Progenitor cell of endocrine pancreas (in vitro differentiated cells): ENCODE data around the gene PDSS1. TPM values are rescaled to one million over a fixed set of nuclear protein-coding genes. Genes with fewer than 3 reads are reported as not detected.

Experiments
- DNase-seq: peaks from one replicate; pipeline ENCODE4 v3.0.0; 2021; ENCODE audit warnings: low spot score; ENCODE audit not compliant: unreplicated experiment
- H3K27ac Mint-ChIP-seq: 2 replicates; pipeline ENCODE4 v1.8.0; 2021; ENCODE audit warnings: mild to moderate bottlenecking, moderate library complexity, mixed read lengths
- H3K27me3 Mint-ChIP-seq: 2 replicates; pipeline ENCODE4 v1.8.0; 2021; ENCODE audit warnings: mixed read lengths
- H3K36me3 Mint-ChIP-seq: 2 replicates; pipeline ENCODE4 v1.8.0; 2022; ENCODE audit warnings: mixed read lengths; ENCODE audit not compliant: insufficient read depth
- H3K4me1 Mint-ChIP-seq: 2 replicates; pipeline ENCODE4 v1.8.0; 2021; ENCODE audit warnings: low read depth, mixed read lengths
- H3K4me3 Mint-ChIP-seq: 2 replicates; pipeline ENCODE4 v1.8.0; 2021; ENCODE audit warnings: low read depth, mild to moderate bottlenecking, moderate library complexity, mixed read lengths
- H3K9me3 Mint-ChIP-seq: 2 replicates; pipeline ENCODE4 v1.8.0; 2021; ENCODE audit warnings: low read depth, mixed read lengths
- total RNA-seq: library from RNA; stranded (reverse); gene quantifications from 2 replicates; pipeline ENCODE4 v1.2.1, GENCODE V29; 2021
- TF ChIP-seq, protein P1 (sequence below): fragments of 200-600 bp; sonication (generic); IDR thresholded peaks from one replicate; pipeline ENCODE4 v1.5.0; 2021; ENCODE audit warnings: antibody characterized with exemption, mild to moderate bottlenecking; ENCODE audit not compliant: unreplicated experiment

PDSS1 gene
- total RNA-seq, 1 donor from 2014 or later: 14.4 TPM

DNA sequence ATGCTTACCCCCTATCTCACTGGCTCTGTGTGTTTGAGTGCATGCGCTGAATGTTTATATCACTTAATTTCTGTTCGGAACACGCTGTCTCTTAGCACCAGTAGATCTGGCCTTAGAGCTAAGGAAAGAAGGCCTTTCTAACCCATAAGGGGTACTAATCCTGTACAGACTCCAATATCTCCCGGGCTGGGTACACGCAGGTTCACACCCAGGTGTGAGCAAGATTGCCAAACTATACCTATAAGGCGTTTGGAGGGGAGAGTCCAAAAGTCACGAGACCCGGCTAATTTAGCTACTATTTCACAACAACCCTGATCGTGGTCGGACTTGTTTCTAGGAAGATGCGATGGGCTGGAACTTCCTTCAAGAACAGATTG is 727 bp upstream of the PDSS1 start:
- peak overlapping the region; percentile 94 for H3K4me3 Mint-ChIP-seq
- peaks cover 13% of the 10 kb centered on the region for H3K27me3 Mint-ChIP-seq
- peak overlapping the region; percentile 87 for H3K27ac Mint-ChIP-seq
- no peaks in the 10 kb centered on the region for H3K9me3 Mint-ChIP-seq
- H3K36me3 Mint-ChIP-seq: peaks cover 3% of the 10 kb centered on the region
- TF ChIP-seq, protein P1, sequence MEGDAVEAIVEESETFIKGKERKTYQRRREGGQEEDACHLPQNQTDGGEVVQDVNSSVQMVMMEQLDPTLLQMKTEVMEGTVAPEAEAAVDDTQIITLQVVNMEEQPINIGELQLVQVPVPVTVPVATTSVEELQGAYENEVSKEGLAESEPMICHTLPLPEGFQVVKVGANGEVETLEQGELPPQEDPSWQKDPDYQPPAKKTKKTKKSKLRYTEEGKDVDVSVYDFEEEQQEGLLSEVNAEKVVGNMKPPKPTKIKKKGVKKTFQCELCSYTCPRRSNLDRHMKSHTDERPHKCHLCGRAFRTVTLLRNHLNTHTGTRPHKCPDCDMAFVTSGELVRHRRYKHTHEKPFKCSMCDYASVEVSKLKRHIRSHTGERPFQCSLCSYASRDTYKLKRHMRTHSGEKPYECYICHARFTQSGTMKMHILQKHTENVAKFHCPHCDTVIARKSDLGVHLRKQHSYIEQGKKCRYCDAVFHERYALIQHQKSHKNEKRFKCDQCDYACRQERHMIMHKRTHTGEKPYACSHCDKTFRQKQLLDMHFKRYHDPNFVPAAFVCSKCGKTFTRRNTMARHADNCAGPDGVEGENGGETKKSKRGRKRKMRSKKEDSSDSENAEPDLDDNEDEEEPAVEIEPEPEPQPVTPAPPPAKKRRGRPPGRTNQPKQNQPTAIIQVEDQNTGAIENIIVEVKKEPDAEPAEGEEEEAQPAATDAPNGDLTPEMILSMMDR: no peak
- no peak for DNase-seq
- peaks cover 14% of the 10 kb centered on the region for H3K4me1 Mint-ChIP-seq

DNA sequence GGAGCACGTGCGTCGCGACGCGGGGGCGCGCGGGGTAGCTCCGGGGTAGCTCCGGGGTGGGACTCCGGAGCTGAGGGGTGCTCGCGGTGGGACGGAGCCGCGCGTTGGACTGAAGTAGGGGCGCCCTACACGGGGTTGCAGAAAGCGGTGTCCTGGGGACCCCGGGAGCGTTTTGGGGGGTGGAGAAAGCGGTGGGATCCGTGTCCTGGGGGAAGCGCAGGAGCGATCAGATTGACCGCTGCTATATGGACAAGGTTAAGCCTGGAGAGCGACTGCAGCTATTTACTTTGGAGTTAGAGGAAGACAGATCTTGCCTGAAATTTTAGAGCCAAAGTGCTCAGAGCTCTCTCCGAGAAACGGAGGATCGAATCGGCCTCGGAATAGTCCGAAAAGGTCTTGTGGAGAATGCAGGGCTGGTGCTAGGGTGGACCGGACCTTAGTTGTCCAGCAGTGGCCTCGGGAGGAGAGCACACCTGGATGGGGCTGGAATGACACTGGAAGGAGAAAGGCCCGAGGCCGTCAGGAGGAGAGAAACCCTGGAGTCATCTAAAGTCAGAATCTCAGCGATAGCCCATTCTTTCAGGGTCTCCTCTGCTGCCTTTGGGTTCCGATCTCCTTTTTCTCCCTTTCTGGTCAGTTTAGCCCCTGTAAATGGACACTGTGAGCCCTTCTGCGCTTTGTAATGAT is 564 bp downstream of the PDSS1 start:
- TF ChIP-seq, protein P1: no peak
- Mint-ChIP-seq H3K27me3 (peaks cover 11% of the 10 kb centered on the region), H3K36me3 (peaks cover 3% of the 10 kb centered on the region), H3K27ac (peak overlapping the region; percentile 96), H3K4me1 (peaks cover 14% of the 10 kb centered on the region), H3K4me3 (peak overlapping the region; percentile 94), H3K9me3 (no peaks in the 10 kb centered on the region)
- DNase-seq: no peak

DNA sequence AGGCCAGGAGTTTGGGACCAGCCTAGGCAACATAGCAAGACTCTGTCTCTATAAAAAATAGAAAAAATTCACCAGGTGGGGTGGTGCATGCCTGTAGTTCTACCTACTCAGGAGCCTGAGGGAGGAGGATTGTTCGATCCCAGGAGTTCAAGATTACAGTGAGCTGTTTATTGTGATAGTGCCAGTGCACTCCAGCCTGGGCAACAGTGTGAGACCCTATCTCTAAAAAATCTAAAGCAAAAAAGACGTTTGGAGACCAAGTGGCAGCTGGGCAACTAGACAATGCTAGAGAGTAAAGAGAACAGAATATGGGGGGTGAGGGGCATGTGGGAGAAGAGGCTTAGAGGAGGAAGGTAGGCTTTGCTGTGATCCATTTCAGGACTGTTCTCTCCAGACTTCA is 1.4 kb downstream of the PDSS1 start:
- peaks cover 7% of the 10 kb centered on the region for H3K27me3 Mint-ChIP-seq
- TF ChIP-seq, protein P1: no peak
- peak overlapping the region; percentile 74 for H3K27ac Mint-ChIP-seq
- H3K4me1 Mint-ChIP-seq: peaks cover 14% of the 10 kb centered on the region
- H3K4me3 Mint-ChIP-seq: peak overlapping the region; percentile 94
- H3K9me3 Mint-ChIP-seq: no peaks in the 10 kb centered on the region
- peaks cover 3% of the 10 kb centered on the region for H3K36me3 Mint-ChIP-seq
- DNase-seq: no peak

DNA sequence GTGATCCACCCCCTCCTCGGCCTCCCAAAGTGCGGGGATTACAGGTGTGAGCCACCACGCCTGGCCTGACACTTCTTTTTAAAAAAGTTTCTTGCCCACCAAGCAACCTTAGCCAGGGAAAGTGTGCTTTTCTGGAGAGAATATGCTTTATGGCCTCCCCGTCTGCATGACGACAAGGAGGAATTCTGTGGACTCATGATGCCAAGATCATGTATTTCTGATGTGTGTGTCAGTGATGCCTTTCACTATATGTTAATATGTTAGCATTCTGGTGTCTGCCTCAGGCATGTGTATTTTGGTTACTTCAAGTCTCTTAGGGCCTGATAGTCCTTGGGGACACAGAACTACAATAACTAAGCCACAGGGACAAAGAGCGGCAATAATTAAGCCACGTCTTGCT is 2.1 kb downstream of the PDSS1 start:
- H3K4me3 Mint-ChIP-seq: no peak overlapping the region
- H3K9me3 Mint-ChIP-seq: no peaks in the 10 kb centered on the region
- H3K27ac Mint-ChIP-seq: no peak overlapping the region
- peaks cover 3% of the 10 kb centered on the region for H3K36me3 Mint-ChIP-seq
- TF ChIP-seq, protein P1: no peak
- DNase-seq: no peak
- peaks cover 2% of the 10 kb centered on the region for H3K27me3 Mint-ChIP-seq
- peaks cover 14% of the 10 kb centered on the region for H3K4me1 Mint-ChIP-seq

DNA sequence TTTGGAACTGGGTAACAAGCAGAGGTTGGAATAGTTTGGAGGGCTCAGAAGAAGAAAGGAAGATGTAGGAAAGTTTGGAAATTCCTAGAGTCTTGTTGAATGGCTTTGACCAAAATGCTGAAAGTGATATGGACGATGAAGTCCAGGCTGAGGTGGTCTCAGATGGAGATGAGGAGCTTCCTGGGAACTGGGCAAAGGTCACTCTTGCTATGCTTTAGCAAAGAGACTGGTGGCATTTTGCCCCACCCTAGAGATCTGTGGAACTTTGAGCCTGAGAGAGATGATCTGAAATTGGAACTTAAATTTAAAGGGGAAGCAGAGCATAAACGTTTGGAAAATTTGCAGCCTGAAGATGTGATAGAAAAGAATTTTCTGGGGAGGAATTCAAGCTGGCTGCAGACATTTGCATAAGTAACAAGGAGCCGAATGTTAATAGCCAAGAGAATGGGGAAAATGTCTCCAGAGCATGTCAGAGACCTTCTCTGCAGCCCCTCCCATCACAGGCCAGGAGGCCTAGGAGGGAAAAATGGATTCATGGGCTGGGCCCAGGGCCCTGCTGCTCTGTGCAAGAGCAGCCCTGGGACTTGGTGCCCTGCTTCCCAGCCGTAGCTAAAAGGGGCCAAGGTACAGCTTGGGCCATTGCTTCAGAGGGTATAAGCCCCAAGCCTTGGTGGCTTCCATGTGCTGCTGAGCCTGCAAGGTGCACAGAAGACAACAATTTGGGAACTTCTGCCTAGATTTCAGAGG is 3.6 kb downstream of the PDSS1 start:
- Mint-ChIP-seq H3K36me3 (peaks cover 5% of the 10 kb centered on the region), H3K9me3 (no peaks in the 10 kb centered on the region), H3K27me3 (no peaks in the 10 kb centered on the region), H3K4me3 (no peak overlapping the region), H3K27ac (peak overlapping the region; percentile 3), H3K4me1 (peaks cover 14% of the 10 kb centered on the region)
- no peak for DNase-seq
- TF ChIP-seq, protein P1: no peak
